ENCODE results near the gene SPOCK2. TPM values are rescaled to one million over a fixed set of nuclear protein-coding genes. Genes with fewer than 3 reads are reported as not detected.
A peak's percentile ranks its signal among the peaks of the same experiment; 100 is the strongest.

SPOCK2 gene
- total RNA-seq, 1 donor from 2014 or later: 139 TPM

- H3K4me3 Mint-ChIP-seq: no peak overlapping the region
- no peak overlapping the region for H3K27ac Mint-ChIP-seq
- H3K27me3 Mint-ChIP-seq (ENCODE audit: insufficient read depth): no peaks in the 10 kb centered on the region
- H3K9me3 Mint-ChIP-seq: no peaks in the 10 kb centered on the region
- H3K4me1 Mint-ChIP-seq (ENCODE audit: low read depth): peaks cover 75% of the 10 kb centered on the region
- intact Hi-C loops (cut with micrococcal nuclease): no loop called here
- H3K36me3 Mint-ChIP-seq (ENCODE audit: low read depth): peaks cover 32% of the 10 kb centered on the region
- no peak for DNase-seq (ENCODE audit: low spot score)
Measured at GRCh38 chr10:72092987-72093386, 4.6 kb upstream of the SPOCK2 start.

GRCh38 chr10:72092171-72092924 lies 4.0 kb upstream of the SPOCK2 start:
- H3K9me3 Mint-ChIP-seq: no peaks in the 10 kb centered on the region
- H3K27me3 Mint-ChIP-seq (ENCODE audit: insufficient read depth): no peaks in the 10 kb centered on the region
- H3K27ac Mint-ChIP-seq: no peak overlapping the region
- H3K36me3 Mint-ChIP-seq (ENCODE audit: low read depth): peaks cover 29% of the 10 kb centered on the region
- DNase-seq (ENCODE audit: low spot score): no peak
- no peak overlapping the region for H3K4me3 Mint-ChIP-seq
- peaks cover 68% of the 10 kb centered on the region for H3K4me1 Mint-ChIP-seq (ENCODE audit: low read depth)
- intact Hi-C loops (cut with micrococcal nuclease): no loop called here

GRCh38 chr10:72090326-72090725 lies 2.0 kb upstream of the SPOCK2 start:
- intact Hi-C loops (cut with micrococcal nuclease): no loop called here
- Mint-ChIP-seq H3K27me3 (ENCODE audit: insufficient read depth) (no peaks in the 10 kb centered on the region), H3K4me1 (ENCODE audit: low read depth) (peaks cover 60% of the 10 kb centered on the region)

GRCh38 chr10:72089618-72090017 lies 1.3 kb upstream of the SPOCK2 start:
- Mint-ChIP-seq H3K27ac (peak overlapping the region; percentile 87), H3K9me3 (no peaks in the 10 kb centered on the region), H3K36me3 (ENCODE audit: low read depth) (peaks cover 24% of the 10 kb centered on the region), H3K27me3 (ENCODE audit: insufficient read depth) (no peaks in the 10 kb centered on the region), H3K4me3 (peak overlapping the region; percentile 60), H3K4me1 (ENCODE audit: low read depth) (peaks cover 62% of the 10 kb centered on the region)
- no peak for DNase-seq (ENCODE audit: low spot score)
- intact Hi-C loops (cut with micrococcal nuclease): loop anchor here (1.0 to 10.0 kb wide), 10 partner anchors 18 to 1075 kb away; partner anchors contain the start of genes DDIT4, ECD, FAM149B1 and VSIR

More at GRCh38 chr10:72090326-72090725, 2.0 kb upstream of the SPOCK2 start:
- H3K27ac Mint-ChIP-seq: no peak overlapping the region
- H3K9me3 Mint-ChIP-seq: no peaks in the 10 kb centered on the region
- DNase-seq (ENCODE audit: low spot score): no peak
- H3K36me3 Mint-ChIP-seq (ENCODE audit: low read depth): peaks cover 19% of the 10 kb centered on the region
- H3K4me3 Mint-ChIP-seq: peak overlapping the region; percentile 60

GRCh38 chr10:72088889-72089575 lies 681 bp upstream of the SPOCK2 start:
- intact Hi-C loops (cut with micrococcal nuclease): loop anchor here (1.0 to 10.0 kb wide), 11 partner anchors 7 to 1076 kb away; partner anchors contain the start of genes DDIT4, ECD, FAM149B1 and VSIR
- Mint-ChIP-seq H3K27me3 (ENCODE audit: insufficient read depth) (no peaks in the 10 kb centered on the region), H3K9me3 (no peaks in the 10 kb centered on the region), H3K36me3 (ENCODE audit: low read depth) (peaks cover 24% of the 10 kb centered on the region), H3K27ac (peak overlapping the region; percentile 99), H3K4me1 (ENCODE audit: low read depth) (peaks cover 62% of the 10 kb centered on the region), H3K4me3 (peak overlapping the region; percentile 99)
- DNase-seq (ENCODE audit: low spot score): peak; percentile 47

- intact Hi-C loops (cut with micrococcal nuclease): loop anchor here (5.0 to 10.0 kb wide), 5 partner anchors 35 to 1077 kb away; partner anchors contain the start of genes DDIT4, ECD, FAM149B1 and VSIR
- H3K4me3 Mint-ChIP-seq: peak overlapping the region; percentile 82
- H3K27ac Mint-ChIP-seq: peak overlapping the region; percentile 95
- peaks cover 66% of the 10 kb centered on the region for H3K4me1 Mint-ChIP-seq (ENCODE audit: low read depth)
- H3K9me3 Mint-ChIP-seq: no peaks in the 10 kb centered on the region
- DNase-seq (ENCODE audit: low spot score): no peak
- peaks cover 23% of the 10 kb centered on the region for H3K36me3 Mint-ChIP-seq (ENCODE audit: low read depth)
- H3K27me3 Mint-ChIP-seq (ENCODE audit: insufficient read depth): no peaks in the 10 kb centered on the region
Measured at GRCh38 chr10:72087392-72087968, 871 bp downstream of the SPOCK2 start.

- Mint-ChIP-seq H3K36me3 (ENCODE audit: low read depth) (peaks cover 23% of the 10 kb centered on the region), H3K4me3 (peak overlapping the region; percentile 82), H3K27ac (peak overlapping the region; percentile 95), H3K4me1 (ENCODE audit: low read depth) (peaks cover 63% of the 10 kb centered on the region), H3K9me3 (no peaks in the 10 kb centered on the region), H3K27me3 (ENCODE audit: insufficient read depth) (no peaks in the 10 kb centered on the region)
- DNase-seq (ENCODE audit: low spot score): peak; percentile 57
- intact Hi-C loops (cut with micrococcal nuclease): loop anchor here (5.0 to 10.0 kb wide), 5 partner anchors 36 to 1078 kb away; partner anchors contain the start of genes DDIT4, ECD, FAM149B1 and VSIR
Measured at GRCh38 chr10:72086466-72087391, 1.6 kb downstream of the SPOCK2 start.

GRCh38 chr10:72085864-72086465 lies 2.4 kb downstream of the SPOCK2 start:
- peak overlapping the region; percentile 82 for H3K4me3 Mint-ChIP-seq
- H3K27ac Mint-ChIP-seq: peak overlapping the region; percentile 83
- intact Hi-C loops (cut with micrococcal nuclease): loop anchor here (5.0 to 10.0 kb wide), 5 partner anchors 36 to 1079 kb away; partner anchors contain the start of genes DDIT4, ECD, FAM149B1 and VSIR
- no peaks in the 10 kb centered on the region for H3K9me3 Mint-ChIP-seq
- peaks cover 23% of the 10 kb centered on the region for H3K36me3 Mint-ChIP-seq (ENCODE audit: low read depth)
- peaks cover 67% of the 10 kb centered on the region for H3K4me1 Mint-ChIP-seq (ENCODE audit: low read depth)
- no peaks in the 10 kb centered on the region for H3K27me3 Mint-ChIP-seq (ENCODE audit: insufficient read depth)
- DNase-seq (ENCODE audit: low spot score): no peak

- Mint-ChIP-seq H3K4me1 (ENCODE audit: low read depth) (peaks cover 67% of the 10 kb centered on the region), H3K9me3 (no peaks in the 10 kb centered on the region), H3K27ac (peak overlapping the region; percentile 37), H3K4me3 (peak overlapping the region; percentile 82), H3K36me3 (ENCODE audit: low read depth) (peaks cover 23% of the 10 kb centered on the region), H3K27me3 (ENCODE audit: insufficient read depth) (no peaks in the 10 kb centered on the region)
- DNase-seq (ENCODE audit: low spot score): no peak
- intact Hi-C loops (cut with micrococcal nuclease): loop anchor here (5.0 to 10.0 kb wide), 5 partner anchors 37 to 1080 kb away; partner anchors contain the start of genes DDIT4, ECD, FAM149B1 and VSIR
Measured at GRCh38 chr10:72085166-72085565, 3.2 kb downstream of the SPOCK2 start.

GRCh38 chr10:72083790-72084459 lies 4.4 kb downstream of the SPOCK2 start:
- Mint-ChIP-seq H3K27me3 (ENCODE audit: insufficient read depth) (no peaks in the 10 kb centered on the region), H3K9me3 (no peaks in the 10 kb centered on the region), H3K27ac (peak overlapping the region; percentile 69), H3K4me3 (peak overlapping the region; percentile 82), H3K4me1 (ENCODE audit: low read depth) (peaks cover 66% of the 10 kb centered on the region), H3K36me3 (ENCODE audit: low read depth) (peaks cover 23% of the 10 kb centered on the region)
- DNase-seq (ENCODE audit: low spot score): peak; percentile 47
- intact Hi-C loops (cut with micrococcal nuclease): loop anchor here (10.0 kb wide), 3 partner anchors 309 to 1081 kb away; partner anchors contain the start of genes ECD, FAM149B1 and VSIR

Measured in activated T-helper 1 cell treated with anti-CD3 and anti-CD28 coated beads, Interleukin-12 subunit alpha, Interleukin-12 subunit beta, Interleukin-2, Interleukin-4 antibody, amounts not matched to agents 30 ng/mL and 10 ng/mL and 1 ng/mL, durations not matched to agents 14 hours and 24 hours and 36 hours (primary cell).